Lower lobe of right lung (tissue), 2 donors: ENCODE results near the gene EFCAB6. TPM values are rescaled to one million over a fixed set of nuclear protein-coding genes. Genes with fewer than 3 reads are reported as not detected.
A peak's percentile ranks its signal among the peaks of the same experiment; 100 is the strongest.

ENCODE experiments used
- ATAC-seq, 2 donors: fragments of 200-7000 bp; cut with Tn5 transposase; one replicate each; pipeline ENCODE4 v1.9.1; 2020 to 2022; ENCODE audit warnings: mild to moderate bottlenecking in 2 of 2, moderate library complexity in 2 of 2
- DNase-seq: peaks from one replicate; pipeline ENCODE4 v3.0.0-alpha.2; 2020
- H3K27ac ChIP-seq: fragments of 200-600 bp; one replicate; pipeline ENCODE4 v1.8.0; 2022
- H3K27me3 ChIP-seq: fragments of 200-600 bp; one replicate; pipeline ENCODE4 v1.8.0; 2022; ENCODE audit warnings: low read depth
- H3K36me3 ChIP-seq: fragments of 200-600 bp; one replicate; pipeline ENCODE4 v1.8.0; 2022; ENCODE audit warnings: mild to moderate bottlenecking
- H3K4me1 ChIP-seq: fragments of 200-600 bp; one replicate; pipeline ENCODE4 v1.8.0; 2022
- H3K4me3 ChIP-seq: fragments of 200-600 bp; one replicate; pipeline ENCODE4 v1.8.0; 2022; ENCODE audit warnings: mild to moderate bottlenecking
- H3K9me3 ChIP-seq: fragments of 200-600 bp; one replicate; pipeline ENCODE4 v1.8.0; 2022
- intact Hi-C: fragments of 100-400 bp; cut with DNase I; formaldehyde crosslinking; loops from one replicate; pipeline ENCODE4 v1.11.0; 2022
- total RNA-seq: library from RNA; stranded (reverse); fragmentation: NEBNext Ultra II Directional; extraction: Animal tissue kit (Norgen Biotek cat#: 25700); gene quantifications from one replicate; pipeline ENCODE4 v1.2.1, GENCODE V29; 2021
- TF ChIP-seq, protein P1 (sequence below): fragments of 200-600 bp; IDR thresholded peaks from one replicate; pipeline ENCODE4 v1.8.0; 2022; ENCODE audit warnings: antibody characterized with exemption, mild to moderate bottlenecking
- donor health status: DM: no; HTN: yes; CAD: no; lungs with severe emphysema.

Gene EFCAB6
- total RNA-seq, 1 donor from 2014 or later, result 5.8 TPM

DNA sequence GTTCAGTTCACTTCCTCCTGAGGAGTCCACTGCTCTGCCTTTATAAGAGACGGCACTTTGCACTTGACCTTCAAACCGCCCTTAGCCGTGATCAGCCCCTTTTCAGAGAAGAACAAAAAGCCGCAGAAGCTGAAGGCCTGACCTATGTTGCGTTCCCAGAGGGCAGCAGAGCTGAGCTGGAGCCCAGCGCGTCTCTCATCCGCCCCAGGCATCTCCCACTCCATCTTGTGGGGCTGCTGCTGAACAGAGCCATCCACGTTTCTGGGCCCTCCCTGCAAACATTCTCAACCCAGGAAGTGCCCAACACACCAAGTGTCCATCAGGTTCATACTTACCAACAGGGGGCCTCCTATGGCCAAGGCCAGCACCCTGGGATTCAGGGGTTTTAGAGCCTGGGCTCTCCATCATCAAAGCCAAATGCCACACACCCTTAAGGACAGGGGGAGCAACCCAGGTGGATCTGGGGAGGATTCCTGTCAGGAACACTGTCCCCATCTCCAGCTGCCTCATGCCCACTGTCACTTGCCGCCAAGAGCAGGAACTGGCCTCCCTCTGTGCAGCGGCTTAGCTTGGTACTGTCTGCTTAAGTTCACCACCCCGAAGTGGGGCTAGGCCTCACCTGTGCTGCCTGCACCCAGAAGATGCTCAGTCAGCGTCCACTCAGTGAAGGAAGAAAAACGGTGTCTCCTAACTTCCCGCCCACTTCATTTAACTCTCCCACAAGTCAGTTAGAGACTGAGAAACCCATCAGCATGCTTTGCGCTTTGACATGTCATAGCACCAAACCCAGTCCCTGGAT, 16.0 kb upstream of the EFCAB6 start:
- Histone ChIP-seq H3K4me3 (no peak overlapping the region), H3K27me3 (no peaks in the 10 kb centered on the region), H3K27ac (peak overlapping the region; percentile 46), H3K4me1 (no peaks in the 10 kb centered on the region), H3K9me3 (no peaks in the 10 kb centered on the region), H3K36me3 (no peaks in the 10 kb centered on the region)
- DNase-seq (no peak), ATAC-seq (no peak)
- TF ChIP-seq, protein P1, sequence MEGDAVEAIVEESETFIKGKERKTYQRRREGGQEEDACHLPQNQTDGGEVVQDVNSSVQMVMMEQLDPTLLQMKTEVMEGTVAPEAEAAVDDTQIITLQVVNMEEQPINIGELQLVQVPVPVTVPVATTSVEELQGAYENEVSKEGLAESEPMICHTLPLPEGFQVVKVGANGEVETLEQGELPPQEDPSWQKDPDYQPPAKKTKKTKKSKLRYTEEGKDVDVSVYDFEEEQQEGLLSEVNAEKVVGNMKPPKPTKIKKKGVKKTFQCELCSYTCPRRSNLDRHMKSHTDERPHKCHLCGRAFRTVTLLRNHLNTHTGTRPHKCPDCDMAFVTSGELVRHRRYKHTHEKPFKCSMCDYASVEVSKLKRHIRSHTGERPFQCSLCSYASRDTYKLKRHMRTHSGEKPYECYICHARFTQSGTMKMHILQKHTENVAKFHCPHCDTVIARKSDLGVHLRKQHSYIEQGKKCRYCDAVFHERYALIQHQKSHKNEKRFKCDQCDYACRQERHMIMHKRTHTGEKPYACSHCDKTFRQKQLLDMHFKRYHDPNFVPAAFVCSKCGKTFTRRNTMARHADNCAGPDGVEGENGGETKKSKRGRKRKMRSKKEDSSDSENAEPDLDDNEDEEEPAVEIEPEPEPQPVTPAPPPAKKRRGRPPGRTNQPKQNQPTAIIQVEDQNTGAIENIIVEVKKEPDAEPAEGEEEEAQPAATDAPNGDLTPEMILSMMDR, result no peak
- intact Hi-C loops, result no loop called here

DNA sequence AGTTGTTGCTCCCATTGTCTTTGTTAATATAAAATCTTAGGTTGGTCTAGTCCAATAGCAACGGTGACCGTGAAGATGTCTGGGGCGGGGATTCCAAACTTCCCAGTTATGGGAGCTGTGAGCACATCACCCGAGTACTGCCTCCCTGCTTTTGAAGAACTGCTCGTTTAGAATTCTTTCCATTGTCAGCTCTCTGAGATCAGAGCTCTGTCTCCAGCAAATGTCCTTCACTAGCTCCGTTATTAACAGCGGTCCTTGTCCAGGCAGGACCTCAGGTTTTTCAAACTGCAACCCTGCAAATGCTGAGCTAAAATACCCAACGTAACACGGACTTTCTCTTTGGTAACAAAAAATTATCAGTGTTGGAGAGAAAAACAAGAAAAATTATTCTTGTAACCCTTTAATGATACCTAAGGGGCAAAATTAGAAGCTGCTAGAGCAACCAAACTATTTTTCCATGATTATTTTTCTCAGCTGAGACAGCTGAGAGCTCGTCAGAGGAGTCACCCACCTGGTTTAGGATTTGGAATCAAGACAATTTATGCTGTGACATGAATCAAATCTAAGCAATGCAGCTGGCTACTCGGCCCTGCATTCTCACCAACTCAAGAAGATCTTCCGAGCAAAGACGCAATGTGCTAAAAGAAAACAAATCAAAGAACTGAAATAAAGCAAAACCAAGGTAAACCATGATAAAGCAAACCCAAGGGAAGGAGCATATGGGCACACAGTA, 15.1 kb upstream of the EFCAB6 start:
- ATAC-seq, result no peak
- no peaks in the 10 kb centered on the region for H3K36me3 ChIP-seq
- no peak overlapping the region for H3K27ac ChIP-seq
- intact Hi-C loops, result no loop called here
- no peak overlapping the region for H3K4me3 ChIP-seq
- no peaks in the 10 kb centered on the region for H3K4me1 ChIP-seq
- H3K9me3 ChIP-seq, result no peaks in the 10 kb centered on the region
- no peaks in the 10 kb centered on the region for H3K27me3 ChIP-seq
- no peak for DNase-seq
- TF ChIP-seq, protein P1, result no peak

DNA sequence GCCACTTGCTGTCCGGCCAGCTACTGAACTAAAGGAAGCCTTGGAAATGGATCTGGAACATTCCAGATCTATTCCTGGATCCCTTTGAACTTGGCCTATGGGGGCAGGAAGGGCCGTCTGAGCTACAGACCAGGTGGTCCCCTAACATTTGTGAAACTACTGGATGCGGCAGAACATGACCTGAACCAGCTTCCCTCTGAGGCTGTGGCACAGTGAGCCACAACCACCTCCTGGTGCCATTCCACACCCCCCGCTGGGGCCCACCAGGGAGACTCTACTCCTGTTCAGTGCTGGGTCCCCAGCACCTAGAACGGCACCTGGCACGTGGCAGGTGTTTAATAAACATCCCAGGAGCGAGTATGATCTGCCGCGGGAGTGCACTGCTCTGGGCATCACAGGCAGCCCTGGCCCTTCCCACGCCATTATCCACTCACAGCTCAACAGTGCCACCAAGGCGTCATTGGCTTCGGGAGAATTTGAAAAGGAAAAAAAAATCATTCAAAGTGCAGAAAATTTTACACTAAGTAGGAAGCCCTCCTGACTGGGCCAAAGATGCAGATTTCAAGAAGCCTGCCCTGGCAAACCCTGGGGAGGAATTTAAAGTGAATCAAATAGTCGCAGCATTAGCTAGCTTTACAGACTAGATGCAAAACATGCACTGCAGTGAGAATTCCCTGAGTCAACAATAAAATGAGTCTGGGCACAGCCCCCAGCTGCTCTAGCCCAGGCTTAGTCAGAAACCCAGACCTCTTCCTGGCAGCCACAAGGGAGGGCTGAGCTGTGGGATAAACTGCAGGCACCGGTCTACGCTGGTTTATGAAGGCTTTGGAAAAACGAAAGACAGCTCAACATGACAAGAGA, 14.3 kb upstream of the EFCAB6 start:
- Histone ChIP-seq H3K27ac (no peak overlapping the region), H3K9me3 (no peaks in the 10 kb centered on the region), H3K36me3 (no peaks in the 10 kb centered on the region), H3K27me3 (no peaks in the 10 kb centered on the region), H3K4me1 (no peaks in the 10 kb centered on the region), H3K4me3 (no peak overlapping the region)
- intact Hi-C loops, result no loop called here
- TF ChIP-seq, protein P1, result peak; percentile 30
- ATAC-seq (no peak), DNase-seq (no peak)

DNA sequence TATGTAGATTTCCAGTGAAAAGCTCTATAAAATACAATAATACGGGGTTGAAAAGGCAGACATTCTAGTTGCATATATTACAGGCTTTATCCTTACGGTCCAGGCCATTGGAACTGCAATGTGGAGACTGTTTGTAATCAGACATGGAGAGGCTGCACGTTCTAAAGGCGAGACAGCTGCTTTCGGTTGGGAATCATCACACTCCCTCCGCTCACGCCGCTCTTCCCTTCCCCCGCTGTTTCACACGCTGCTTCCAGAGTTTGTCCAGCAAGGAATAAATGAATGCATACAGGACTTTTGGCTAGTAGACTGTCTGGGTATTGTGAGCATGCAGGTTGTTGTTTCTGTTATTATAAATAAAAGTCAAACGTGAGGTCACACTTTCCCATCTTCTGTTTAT, 13.5 kb upstream of the EFCAB6 start:
- H3K36me3 ChIP-seq, result no peaks in the 10 kb centered on the region
- DNase-seq (no peak), ATAC-seq (no peak)
- no peaks in the 10 kb centered on the region for H3K9me3 ChIP-seq
- H3K4me3 ChIP-seq, result no peak overlapping the region
- intact Hi-C loops, result no loop called here
- TF ChIP-seq, protein P1, result no peak
- no peaks in the 10 kb centered on the region for H3K4me1 ChIP-seq
- no peak overlapping the region for H3K27ac ChIP-seq
- H3K27me3 ChIP-seq, result peaks cover 5% of the 10 kb centered on the region

DNA sequence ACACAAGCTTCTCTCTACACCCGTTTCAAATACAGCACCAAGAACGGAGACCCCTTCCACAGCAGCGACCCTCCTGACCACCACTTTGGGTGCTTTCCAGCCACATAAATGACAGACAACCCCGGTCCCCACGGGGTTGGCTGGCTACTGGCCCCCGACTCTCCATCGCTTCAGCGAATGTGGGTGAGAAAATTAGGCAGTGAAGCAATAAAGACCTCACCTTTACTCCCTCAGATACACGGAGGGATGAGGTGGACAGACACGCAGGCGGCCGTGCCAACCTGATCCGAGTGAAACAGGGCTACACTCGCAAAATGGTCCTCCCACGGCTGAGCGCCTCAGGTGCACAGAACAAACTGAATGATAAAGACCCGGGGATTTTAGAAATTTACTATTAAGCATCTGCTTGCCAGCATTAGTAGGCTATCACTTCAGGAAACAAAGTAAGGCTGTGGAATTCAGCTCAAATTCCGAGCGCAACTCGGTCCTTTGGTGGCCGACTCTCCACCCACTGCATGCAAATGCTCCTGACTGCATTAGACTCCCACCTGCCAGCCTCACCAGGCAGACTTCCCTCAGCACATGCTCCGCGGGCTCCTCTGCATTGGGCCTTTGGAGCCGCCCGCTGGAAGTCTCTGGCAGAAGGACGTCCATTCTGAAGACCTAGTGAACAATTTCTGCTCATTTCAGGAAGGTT, 12.8 kb upstream of the EFCAB6 start:
- Histone ChIP-seq H3K36me3 (no peaks in the 10 kb centered on the region), H3K4me3 (no peak overlapping the region), H3K9me3 (no peaks in the 10 kb centered on the region), H3K4me1 (no peaks in the 10 kb centered on the region), H3K27me3 (peaks cover 9% of the 10 kb centered on the region), H3K27ac (no peak overlapping the region)
- TF ChIP-seq, protein P1, result no peak
- ATAC-seq (no peak), DNase-seq (no peak)
- intact Hi-C loops, result no loop called here
